Progenitor cell of endocrine pancreas (in vitro differentiated cells): ENCODE measurements around the gene NME7. TPM values are rescaled to one million over a fixed set of nuclear protein-coding genes. Genes with fewer than 3 reads are reported as not detected.
"Not testable (repeated sequence)": the region's sequence is repeated elsewhere in the genome, so short reads cannot be mapped to it uniquely, and the experiment has no call there.

Experiments used
- DNase-seq: peaks from one replicate; pipeline ENCODE4 v3.0.0; 2021; ENCODE audit warnings: low spot score; ENCODE audit not compliant: unreplicated experiment
- H3K27ac Mint-ChIP-seq: 2 replicates; pipeline ENCODE4 v1.8.0; 2021; ENCODE audit warnings: mild to moderate bottlenecking, moderate library complexity, mixed read lengths
- H3K27me3 Mint-ChIP-seq: 2 replicates; pipeline ENCODE4 v1.8.0; 2021; ENCODE audit warnings: mixed read lengths
- H3K36me3 Mint-ChIP-seq: 2 replicates; pipeline ENCODE4 v1.8.0; 2022; ENCODE audit warnings: mixed read lengths; ENCODE audit not compliant: insufficient read depth
- H3K4me1 Mint-ChIP-seq: 2 replicates; pipeline ENCODE4 v1.8.0; 2021; ENCODE audit warnings: low read depth, mixed read lengths
- H3K4me3 Mint-ChIP-seq: 2 replicates; pipeline ENCODE4 v1.8.0; 2021; ENCODE audit warnings: low read depth, mild to moderate bottlenecking, moderate library complexity, mixed read lengths
- H3K9me3 Mint-ChIP-seq: 2 replicates; pipeline ENCODE4 v1.8.0; 2021; ENCODE audit warnings: low read depth, mixed read lengths
- CTCF ChIP-seq: fragments of 200-600 bp; sonication (generic); IDR thresholded peaks from one replicate; pipeline ENCODE4 v1.5.0; 2021; ENCODE audit warnings: antibody characterized with exemption, mild to moderate bottlenecking; ENCODE audit not compliant: unreplicated experiment
- total RNA-seq: library from RNA; stranded (reverse); gene quantifications from 2 replicates; pipeline ENCODE4 v1.2.1, GENCODE V29; 2021

NME7 gene
- total RNA-seq, 1 donor from 2014 or later = 32.7 TPM

DNA sequence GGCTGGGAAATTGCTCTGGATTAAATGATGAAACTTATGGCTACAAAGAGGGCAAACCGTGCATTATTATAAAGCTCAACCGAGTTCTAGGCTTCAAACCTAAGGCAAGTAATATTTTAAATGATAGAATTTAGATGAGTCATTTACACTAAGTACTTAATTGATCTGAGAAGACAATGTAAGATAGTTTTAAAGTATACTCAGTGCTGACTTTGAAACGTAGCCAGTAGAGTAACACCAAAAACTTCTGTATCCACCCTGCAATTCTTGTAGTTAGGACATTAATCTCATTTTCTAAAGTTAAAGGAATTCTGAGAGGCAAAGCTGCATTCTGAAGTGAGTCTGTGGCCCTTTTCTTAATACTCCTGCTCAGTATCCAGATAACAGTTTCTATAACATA is 240.3 kb downstream of the NME7 start:
- H3K36me3 Mint-ChIP-seq = peaks cover 51% of the 10 kb centered on the region
- H3K27me3 Mint-ChIP-seq = no peaks in the 10 kb centered on the region
- no peak for TF ChIP-seq CTCF
- no peak for DNase-seq
- peaks cover 38% of the 10 kb centered on the region for H3K4me1 Mint-ChIP-seq
- H3K4me3 Mint-ChIP-seq = no peak overlapping the region
- H3K27ac Mint-ChIP-seq = no peak overlapping the region
- H3K9me3 Mint-ChIP-seq = no peaks in the 10 kb centered on the region

- Mint-ChIP-seq H3K27ac (no peak overlapping the region), H3K27me3 (no peaks in the 10 kb centered on the region), H3K4me3 (no peak overlapping the region), H3K36me3 (peaks cover 54% of the 10 kb centered on the region), H3K9me3 (no peaks in the 10 kb centered on the region), H3K4me1 (peaks cover 44% of the 10 kb centered on the region)
- TF ChIP-seq CTCF = no peak
- DNase-seq = no peak
Observed at GRCh38 chr1:169126335-169126734, 241.3 kb downstream of the NME7 start.

DNA sequence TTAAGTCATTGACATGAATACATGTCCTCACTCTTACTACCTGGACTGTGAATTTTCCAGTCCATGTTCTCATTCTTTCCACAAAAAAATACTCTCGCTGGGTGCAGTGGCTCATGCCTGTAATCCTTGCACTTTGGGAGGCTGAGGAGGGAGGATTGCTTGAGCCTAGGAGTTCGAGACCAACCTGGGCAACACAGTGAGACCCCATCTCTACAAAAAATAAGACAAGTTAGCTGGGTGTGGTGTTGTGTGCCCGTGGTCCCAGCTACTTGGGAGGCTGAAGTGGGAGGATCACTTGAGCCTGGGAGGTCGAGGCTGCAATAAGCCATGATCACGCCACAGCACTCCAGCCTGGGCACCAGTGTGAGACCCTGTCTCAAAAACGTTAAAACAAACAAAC is 242.0 kb downstream of the NME7 start:
- H3K27ac Mint-ChIP-seq = peak overlapping the region; percentile 96
- H3K36me3 Mint-ChIP-seq = peaks cover 50% of the 10 kb centered on the region

GRCh38 chr1:169124459-169124858 is 243.1 kb downstream of the NME7 start:
- peaks cover 44% of the 10 kb centered on the region for H3K36me3 Mint-ChIP-seq
- no peaks in the 10 kb centered on the region for H3K9me3 Mint-ChIP-seq
- H3K27me3 Mint-ChIP-seq = no peaks in the 10 kb centered on the region

More for the DNA sequence above, 242.0 kb downstream of the NME7 start:
- H3K4me1 Mint-ChIP-seq = peaks cover 47% of the 10 kb centered on the region
- H3K4me3 Mint-ChIP-seq, H3K27me3 Mint-ChIP-seq, H3K9me3 Mint-ChIP-seq, DNase-seq: not testable (repeated sequence)

DNA sequence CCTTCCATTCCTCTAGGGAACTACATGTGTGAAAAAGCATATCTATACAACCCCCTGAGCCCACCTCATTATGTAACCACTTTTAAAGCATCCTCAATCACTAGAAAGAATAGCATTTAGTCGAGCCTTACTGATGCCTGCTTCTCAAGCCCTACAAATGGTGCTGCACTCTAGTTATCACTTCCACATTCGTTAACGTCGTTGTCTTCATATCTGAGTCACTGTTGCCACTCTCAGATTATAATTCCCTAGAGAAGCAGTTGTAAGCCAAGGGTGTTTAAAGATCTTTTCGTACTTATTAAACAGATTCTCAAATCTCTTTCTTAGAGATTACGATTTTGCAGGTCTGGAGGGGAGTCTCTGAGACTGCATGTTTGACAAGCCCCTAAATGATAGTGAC is 244.6 kb downstream of the NME7 start:
- H3K36me3 Mint-ChIP-seq = peaks cover 41% of the 10 kb centered on the region
- no peaks in the 10 kb centered on the region for H3K27me3 Mint-ChIP-seq
- H3K4me1 Mint-ChIP-seq = peaks cover 57% of the 10 kb centered on the region
- peak overlapping the region; percentile 58 for H3K27ac Mint-ChIP-seq
- DNase-seq = no peak
- H3K9me3 Mint-ChIP-seq = no peaks in the 10 kb centered on the region
- no peak overlapping the region for H3K4me3 Mint-ChIP-seq
- TF ChIP-seq CTCF = no peak

More at GRCh38 chr1:169124459-169124858, 243.1 kb downstream of the NME7 start:
- peak overlapping the region; percentile 51 for H3K4me3 Mint-ChIP-seq
- DNase-seq = no peak
- peaks cover 50% of the 10 kb centered on the region for H3K4me1 Mint-ChIP-seq
- no peak for TF ChIP-seq CTCF
- H3K27ac Mint-ChIP-seq = peak overlapping the region; percentile 96

DNA sequence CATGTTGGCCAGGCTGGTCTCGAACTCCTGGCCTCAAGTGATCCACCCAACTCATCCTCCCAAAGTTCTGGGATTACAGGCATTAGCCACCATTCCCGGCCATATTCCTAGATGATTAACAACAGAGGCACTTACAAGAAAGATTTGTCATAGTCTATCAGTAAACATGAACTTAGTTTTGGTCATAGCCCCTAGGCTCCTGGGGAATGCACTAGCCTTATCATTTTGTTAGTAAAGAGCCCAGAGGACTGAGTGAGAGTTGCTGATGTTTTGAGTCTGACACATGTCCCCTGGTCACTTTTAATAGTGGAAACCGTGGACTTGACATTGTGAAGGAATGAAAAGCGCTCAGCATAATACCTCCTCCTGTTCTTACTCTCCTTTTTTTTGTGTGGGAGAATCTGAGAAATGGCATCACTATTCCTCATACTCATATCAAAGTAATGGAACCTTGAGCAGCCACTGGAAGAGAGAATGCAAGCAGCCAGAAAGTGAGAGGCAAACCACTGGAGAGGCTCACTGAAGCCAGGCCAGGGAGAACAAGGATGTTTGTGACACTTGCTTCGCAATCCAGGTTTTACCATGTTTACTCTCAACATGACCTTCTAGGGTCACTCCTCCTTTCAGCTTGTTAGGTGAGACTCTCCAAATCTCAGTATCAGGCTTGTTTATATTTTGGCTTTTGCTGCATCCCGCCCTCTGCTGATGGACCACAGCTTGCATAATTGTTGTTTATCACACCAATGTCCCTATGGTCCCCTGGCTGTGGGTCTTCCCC is 246.3 kb downstream of the NME7 start:
- Mint-ChIP-seq H3K36me3 (peaks cover 41% of the 10 kb centered on the region), H3K4me3 (no peak overlapping the region), H3K27me3 (no peaks in the 10 kb centered on the region), H3K27ac (peak overlapping the region; percentile 71), H3K9me3 (no peaks in the 10 kb centered on the region), H3K4me1 (peaks cover 66% of the 10 kb centered on the region)
- no peak for DNase-seq
- TF ChIP-seq CTCF = no peak
